Dedifferentiated amniotic fluid mesenchymal stem cell (primary cell): ENCODE data around the gene PIGV.
"Not testable (repeated sequence)": the region's sequence is repeated elsewhere in the genome, so short reads cannot be mapped to it uniquely, and the experiment has no call there.

Source experiments
- DNase-seq: peaks from one replicate; pipeline ENCODE4 v3.0.0-alpha.2; 2016; ENCODE audit errors: extremely low spot score

PIGV gene

GRCh38 chr1:26832249-26832960 lies 44.7 kb downstream of the PIGV start:
- no peak for DNase-seq

- no peak for DNase-seq
These were observed 46.0 kb downstream of the PIGV start for GRCh38 chr1:26833432-26834405.

GRCh38 chr1:26837665-26838064 lies 49.9 kb downstream of the PIGV start:
- not testable (repeated sequence) for DNase-seq

- DNase-seq, result no peak
These were observed 51.0 kb downstream of the PIGV start for GRCh38 chr1:26838474-26839338.

GRCh38 chr1:26839339-26839722 lies 51.6 kb downstream of the PIGV start:
- no peak for DNase-seq

GRCh38 chr1:26839779-26840178 lies 52.0 kb downstream of the PIGV start:
- DNase-seq, result no peak

- no peak for DNase-seq
These were observed 56.9 kb downstream of the PIGV start for GRCh38 chr1:26844424-26845196.

GRCh38 chr1:26847826-26848225 lies 60.1 kb downstream of the PIGV start:
- not testable (repeated sequence) for DNase-seq
